GM21825 (cell line): Measurements from ENCODE around the gene CTNNBL1.

Source experiments
- ATAC-seq: cut with Tn5 transposase; IDR thresholded peaks from one replicate; pipeline ENCODE4 v1.9.1; 2021; ENCODE audit warnings: mild to moderate bottlenecking, moderate library complexity; ENCODE audit not compliant: unreplicated experiment

The CTNNBL1 gene

DNA sequence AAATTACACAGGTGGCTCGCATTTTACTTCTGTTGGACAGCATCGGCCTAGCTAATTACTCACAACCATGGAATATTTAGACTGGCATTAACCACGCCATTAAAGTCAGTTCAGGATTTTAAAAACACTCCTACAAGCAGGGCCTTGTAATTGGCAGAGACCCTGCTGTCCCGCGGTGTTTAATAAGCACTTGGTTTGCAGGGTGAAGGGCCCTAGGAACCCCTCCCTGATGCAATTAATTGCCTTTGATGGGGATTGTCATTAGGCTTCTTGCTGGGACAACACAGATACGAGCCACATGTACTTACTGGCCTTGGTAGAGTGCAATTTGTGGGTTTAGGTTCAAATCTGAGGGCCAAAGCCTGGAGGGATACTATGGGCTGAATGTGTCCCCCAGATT, 201.3 kb downstream of the CTNNBL1 start:
- no peak for ATAC-seq

DNA sequence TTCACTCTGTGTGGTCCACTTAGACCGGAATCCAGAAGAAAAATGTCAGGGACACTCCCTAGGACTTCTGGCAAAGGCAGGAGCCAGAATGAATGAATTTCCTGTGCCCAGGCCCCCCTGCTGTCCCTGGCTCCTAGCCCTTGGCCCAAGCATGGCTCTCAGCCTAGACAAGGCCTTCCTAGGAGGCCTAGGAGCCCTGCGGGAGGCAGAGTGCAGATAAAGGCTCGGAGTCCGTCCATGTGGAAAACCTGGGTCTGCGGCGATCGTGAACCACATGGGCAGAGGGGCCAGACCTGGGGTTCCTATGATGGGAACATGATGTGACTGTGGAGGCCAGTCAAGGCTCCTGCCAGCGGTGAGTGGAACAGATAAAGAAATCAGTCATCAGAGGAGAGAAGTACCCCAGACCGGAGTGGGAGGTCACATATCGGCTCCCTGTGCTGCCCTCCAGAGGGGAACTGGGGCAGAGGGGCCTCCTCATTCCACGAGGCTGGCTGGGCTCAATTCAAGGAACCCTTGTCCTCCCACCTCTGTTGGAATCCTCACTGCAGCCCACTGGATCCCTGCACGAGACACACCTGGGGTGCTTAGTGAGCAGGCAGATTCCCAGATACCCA, 203.2 kb downstream of the CTNNBL1 start:
- no peak for ATAC-seq

DNA sequence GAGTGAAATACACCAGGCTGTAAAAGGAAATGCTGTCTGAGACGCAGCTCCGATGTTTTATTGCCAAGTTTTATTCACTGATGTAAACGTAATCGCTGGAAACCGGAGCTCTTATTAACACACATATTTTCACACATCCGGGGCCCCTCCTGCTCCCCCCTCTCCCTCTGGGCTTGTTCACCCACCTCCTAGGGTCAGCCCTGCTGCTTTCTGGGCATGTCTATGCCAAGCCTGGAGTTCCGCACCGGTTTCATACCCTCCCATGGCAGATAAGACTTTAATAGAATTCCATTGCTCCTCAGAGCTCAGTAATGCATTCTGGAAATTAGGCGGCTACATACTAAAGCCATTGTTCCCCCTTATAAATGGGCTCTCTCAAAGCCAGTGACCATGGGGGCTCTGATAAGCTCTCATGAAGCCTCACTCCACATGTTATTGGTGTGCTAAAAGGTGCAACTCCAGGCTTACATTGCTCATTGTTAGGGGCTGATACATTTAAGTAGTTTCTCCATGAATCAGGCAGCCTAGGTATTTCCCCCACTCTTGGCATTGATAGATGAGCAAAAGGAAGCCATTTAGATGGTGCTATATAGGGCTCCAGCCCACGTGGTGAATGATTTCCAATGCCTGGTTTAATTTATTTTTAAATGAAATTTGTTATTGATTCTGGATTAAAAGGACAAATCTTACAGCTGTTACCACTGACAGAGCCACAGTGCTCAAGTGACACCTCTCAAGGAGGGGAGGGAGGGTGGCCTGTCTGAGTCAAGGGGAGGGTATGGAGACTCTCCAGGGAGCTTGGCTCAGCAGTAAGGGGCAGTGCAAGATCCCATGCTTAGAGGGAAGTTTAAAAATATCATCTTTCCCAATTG, 204.6 kb downstream of the CTNNBL1 start:
- ATAC-seq, result no peak

DNA sequence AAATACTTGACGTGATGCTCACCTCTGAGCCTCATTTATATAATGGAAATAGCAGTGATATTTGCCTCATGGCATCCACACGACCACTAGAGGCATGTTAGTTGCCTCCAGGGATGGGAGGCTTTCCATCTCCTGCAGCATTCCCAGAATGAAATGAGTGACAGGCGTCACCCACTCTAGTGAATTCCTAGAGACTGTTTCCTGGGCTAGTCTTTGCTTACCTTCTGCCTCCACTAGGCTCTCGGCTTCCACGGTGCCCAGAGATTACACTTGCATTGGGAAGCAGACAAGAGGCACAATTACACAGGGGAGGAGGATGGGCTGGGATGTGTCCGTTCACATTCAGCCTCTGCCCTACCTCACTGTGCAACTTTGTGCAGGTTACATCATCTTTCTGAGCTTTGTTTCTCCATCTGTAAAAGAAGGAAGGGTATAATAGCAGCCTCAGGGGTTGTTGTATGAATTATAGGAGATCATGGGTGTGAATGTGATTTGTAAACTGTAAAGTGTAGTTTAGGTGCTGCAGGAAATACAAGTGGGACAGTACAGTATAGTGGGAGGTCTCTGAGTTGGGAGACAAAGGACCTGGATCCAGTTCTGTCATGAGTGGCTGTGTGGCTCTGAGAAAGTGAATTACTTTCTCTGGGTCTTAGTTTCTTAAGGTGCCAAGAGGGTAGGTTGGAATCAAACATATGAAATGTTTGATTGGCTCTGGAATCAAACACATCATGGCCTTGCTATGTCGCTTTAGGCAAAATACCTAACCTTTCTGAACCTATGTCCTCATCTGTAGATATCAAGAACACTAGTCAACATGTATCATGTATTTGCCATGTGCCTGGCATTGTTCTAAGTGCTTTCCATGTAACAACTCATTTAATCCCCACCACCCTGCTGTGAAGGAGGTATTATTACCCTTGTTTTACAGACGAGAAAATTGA, 205.5 kb downstream of the CTNNBL1 start:
- ATAC-seq, result no peak

DNA sequence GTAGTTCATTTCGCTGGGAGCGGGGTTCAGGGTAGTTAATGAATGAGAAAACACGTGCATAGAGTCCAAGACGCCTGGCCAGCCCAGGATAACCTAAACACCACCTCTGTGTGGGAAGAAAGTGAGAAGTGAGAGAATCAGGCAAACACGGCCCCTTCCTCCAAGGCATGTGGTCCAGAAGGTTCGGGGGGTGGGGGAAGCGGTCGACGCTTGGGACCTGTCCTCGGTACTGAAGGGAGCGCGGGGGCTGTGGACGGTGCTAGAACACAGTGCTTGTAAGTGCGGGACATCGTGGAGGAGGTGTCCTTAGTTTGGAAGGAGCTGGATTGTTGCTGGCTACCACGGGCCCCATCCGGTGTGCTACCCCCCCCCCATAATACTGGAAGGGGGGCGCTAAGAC, 207.4 kb downstream of the CTNNBL1 start:
- ATAC-seq, result no peak

DNA sequence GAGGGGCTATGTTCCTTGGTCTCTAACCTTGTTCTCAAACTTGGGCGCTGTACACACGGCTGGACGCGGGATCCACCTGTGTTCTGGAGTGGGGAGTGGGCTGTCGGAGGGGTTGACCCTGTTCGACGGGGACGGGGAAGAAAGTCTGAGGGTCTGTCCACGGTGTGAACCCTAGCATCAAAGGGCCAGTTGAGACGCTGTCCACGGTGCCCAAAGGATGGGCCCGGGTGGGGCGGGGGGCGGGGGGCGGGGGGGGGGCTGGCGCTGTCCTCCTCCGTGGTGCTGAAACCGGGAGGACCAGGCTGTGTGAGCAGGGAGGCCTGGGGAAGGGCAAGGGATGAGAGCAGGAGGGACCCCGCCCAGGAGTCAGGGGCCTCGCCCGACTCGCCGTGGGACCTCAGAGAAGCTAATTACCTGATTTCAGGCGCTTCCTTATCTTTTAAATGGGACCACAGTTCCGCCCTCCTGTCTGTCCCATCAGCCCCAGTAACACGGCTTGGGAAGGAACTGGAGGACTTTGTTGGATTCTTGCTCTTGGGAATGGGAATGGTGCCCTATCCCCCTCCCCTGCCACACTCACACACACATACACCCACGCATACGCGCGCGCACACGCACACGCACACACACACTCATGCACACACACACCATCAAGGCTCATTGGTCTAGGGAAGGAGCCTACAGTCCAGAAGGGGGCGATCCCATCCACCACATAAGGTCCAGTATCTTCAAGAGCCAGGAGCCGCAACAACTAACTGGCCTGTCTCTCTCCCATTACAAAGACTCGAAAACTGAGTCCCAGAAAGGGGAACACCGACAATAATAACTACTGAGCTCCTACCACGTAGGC, 208.0 kb downstream of the CTNNBL1 start:
- no peak for ATAC-seq

DNA sequence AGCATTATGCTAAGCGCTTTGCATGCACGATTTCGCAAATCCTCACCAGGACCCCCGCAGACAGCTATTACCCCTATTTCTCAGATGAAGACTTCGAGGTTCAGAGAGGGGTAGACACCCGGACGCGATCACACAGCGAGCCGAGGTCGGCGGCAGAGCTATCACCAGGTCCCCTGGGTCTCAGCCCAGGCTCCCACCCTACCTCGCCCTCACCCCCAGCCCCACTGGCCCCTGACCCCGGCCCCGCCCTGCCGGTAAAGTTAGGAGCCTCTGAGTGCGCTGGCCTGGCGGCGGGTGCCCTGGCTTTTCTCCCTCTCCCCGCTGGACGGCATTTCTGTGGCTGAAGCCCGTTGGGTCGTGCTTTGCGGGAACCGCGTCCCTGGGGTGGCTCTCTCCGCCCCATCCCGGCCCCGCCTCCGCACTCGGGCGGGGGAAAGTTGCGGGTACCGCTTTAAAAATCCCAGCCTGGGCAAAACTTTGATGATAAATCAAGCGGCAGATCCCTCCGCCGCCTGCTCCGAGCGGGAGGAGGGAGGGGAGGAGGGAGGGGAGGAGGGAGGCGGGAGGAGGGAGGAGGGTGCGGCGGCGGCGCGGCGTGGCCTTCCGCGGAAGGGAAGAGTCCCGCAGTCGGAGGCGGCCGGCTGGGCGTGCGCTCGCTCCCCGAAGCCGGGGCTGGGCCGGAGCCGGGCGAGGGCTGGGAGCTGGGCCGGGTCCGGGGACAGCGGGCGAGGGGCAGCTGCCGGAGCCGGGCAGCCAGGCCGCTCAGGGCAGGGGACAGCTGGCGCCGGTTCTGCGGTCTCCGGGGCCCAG, 208.9 kb downstream of the CTNNBL1 start, which contains the start of gene VSTM2L:
TSS of gene VSTM2L (plus strand) at position 624 of the 810 bp plus-strand sequence. CDS start 224 bp downstream, outside the sequence.
- no peak for ATAC-seq

DNA sequence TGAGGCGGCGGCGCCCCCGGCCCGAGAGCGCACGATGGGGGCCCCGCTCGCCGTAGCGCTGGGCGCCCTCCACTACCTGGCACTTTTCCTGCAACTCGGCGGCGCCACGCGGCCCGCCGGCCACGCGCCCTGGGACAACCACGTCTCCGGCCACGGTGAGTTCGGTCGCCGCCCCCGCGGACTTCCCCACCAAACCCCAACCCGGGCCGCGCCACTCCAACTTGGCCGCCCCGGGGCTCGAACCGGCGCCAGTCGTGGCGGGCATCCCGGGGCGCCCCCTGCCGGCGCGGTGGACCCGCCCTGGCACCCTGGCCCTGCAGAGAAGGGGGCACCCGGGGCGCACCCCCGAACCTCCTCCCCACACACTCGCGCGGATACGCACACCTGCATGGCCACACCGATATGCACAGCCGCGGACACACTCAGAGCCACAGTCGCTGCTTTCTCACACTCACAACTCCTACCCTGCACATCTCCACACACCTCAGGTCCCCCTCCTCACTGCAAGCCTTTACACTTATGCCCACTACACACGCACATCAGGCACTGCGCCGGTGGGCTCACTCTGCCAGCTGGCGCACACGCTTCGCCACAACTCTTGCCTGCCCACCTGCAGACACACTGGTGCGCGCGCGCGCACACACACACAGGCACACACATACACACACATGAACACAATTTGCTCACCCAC, 209.6 kb downstream of the CTNNBL1 start:
- no peak for ATAC-seq

DNA sequence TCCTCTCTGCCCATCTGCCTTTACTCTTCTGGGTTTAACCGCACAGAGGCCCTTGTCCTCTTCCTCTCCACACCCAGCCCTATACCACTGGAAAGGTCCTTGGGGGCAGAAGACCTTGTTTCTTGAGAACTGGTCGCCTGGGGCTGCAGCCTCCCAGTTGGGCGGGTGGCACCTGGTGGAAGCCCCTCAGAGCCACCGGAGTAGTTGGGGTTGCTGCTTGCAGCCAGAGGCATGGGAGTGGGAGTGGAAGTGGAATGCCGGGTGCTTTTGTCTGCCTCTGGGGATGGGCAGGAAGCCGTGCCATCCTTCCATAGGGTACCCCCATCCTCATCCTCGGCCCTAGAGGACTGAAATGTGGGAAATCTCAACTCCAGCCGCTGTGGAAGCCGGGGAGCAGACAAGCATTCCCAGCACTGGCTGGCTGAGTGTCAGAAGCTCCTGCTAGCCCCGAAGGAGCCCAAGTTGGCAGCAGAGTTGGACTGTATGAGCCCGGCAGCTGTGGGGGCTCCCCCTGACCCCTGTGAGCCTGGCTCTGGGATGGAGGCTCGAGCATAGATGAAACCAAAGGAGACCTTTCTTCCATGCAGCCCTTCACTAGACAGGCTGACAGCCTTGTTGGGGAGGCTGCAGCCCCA, 210.3 kb downstream of the CTNNBL1 start:
- no peak for ATAC-seq

DNA sequence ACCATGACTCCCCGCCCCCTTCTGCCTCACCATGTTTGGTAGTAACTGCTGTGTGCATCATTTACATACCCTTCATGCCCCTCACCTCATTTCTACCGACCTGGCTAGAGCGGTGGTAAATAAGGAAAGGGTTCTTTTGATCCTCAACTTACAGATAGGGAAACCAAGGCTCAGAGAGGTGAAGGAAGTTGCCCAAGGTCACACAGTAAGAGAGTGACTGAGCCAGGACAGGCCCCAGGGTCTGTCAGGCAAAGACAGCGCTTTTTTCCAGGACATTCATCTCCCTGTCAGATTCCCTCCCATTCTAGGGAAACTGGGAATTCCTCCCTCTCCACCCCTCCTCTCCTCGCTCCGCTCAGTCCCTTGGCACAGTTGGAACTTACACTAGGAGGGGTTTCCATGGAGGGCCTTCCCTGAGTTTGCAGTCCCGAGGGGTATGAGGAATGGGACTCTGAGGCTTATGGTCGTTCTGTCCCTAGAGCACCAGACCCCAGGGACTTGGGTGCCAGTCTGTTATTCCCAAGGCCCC, 211.1 kb downstream of the CTNNBL1 start:
- no peak for ATAC-seq

DNA sequence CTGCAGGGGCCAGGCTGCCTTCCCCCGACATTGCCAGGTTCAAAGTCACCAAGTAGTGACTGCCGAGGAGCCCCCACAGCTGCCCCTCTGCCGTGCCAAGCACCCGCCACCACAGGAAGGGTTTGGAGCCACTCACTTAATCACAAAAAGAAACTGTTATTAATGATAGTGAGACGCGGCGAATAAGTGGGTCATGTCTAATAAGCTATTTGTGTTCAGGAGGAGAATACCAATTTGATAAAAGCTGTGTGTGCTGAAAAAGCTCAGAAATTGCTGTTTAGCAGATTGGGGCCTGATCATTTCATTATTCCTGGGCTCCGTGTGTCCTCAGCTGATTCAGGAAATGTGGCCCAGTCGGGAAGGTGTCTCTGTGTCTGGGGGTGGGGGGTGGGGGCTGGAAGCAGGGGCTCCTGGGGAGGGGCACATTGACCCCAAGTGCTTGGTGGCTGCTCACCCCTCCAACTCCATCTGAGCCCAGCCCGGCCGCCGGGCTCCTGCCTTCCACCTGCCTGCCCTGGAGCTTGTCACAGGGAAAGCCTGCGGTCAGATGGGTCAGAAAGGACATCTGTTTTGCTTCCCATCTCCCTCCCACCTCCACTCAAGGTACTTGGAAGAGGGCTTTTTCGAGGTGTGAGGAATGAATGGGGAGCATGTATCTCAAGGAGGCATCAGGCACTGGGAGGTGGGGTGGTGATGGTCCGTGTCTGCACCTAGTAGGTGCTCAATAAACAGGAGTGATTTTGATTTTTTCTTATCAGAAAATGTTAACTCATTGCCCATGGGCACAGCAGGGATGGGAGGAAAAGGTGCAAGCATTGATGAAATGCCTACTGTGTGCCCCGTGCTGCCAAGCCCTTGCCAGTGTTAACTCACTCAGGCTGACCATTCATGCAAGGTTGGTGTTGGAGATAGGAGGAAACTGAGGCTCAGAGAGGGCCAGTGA, 212.1 kb downstream of the CTNNBL1 start:
- no peak for ATAC-seq

DNA sequence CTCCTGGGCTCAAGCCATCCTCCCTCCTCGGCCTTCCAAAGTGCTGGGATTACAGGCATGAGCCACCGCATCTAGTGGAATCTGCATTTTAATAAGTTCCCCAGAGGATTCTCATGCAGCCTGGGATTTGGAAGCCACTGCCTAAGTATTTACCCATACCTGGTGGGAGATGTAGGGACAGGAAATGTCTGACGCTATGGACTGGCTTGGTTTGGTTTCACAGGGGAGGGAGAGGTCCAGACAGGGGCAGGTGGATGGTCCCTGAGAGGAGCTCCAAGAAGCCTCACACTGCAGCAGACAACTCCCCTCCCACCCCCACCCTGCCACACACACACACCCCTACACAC, 213.5 kb downstream of the CTNNBL1 start:
- ATAC-seq, result no peak

DNA sequence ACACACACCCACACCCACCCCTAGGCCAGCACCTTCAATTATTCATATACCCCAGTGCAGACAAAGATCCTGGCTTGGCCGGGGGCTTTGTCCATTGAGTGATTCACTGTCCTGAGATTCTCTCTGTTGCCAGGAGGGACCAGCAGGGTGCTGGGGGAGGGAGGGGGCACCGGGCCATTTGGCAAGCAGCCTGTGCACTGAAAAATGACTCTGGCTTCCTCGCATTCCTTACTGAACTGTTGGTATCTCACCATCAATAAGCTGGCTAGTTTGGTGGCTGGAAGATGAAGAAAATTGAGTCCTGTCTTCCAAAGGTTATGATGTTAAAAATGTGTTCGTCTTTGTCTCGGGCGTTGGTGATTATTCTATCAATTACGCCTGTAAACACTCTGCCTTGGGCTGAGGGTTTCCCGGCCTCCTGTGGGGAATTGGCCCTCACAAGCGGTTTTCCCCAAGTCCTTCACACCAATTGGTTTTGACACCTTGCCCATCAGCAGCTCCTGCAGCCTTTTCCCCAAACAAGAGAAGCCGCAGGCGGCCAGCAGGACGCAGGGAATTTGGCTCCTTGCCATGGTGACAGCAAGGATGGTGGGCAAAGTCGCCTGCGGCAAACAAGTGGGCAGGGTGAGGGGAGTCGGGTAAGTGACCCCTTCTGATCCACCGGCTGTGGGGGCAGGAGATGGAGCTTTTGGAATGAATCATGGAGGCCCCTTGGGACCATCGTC, 214.0 kb downstream of the CTNNBL1 start:
- no peak for ATAC-seq

DNA sequence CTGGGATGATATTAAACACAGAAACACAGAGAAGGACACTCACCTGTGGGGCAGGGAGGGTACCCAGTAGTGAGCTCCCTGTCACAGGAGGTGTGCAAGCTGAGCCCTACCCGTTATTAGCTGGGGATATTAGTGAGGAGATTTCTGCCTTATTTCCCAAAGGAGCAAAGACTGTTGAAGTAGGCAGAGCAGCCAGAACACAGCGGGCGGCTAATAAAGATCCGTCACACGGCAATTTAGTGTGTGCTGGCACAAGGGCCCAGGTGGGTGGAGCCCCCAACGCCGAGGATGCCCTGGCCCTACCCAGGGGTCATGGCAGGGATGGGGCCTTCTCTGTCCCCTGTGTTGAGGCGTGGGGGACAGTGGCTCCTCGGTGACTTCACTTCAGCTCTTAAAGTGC, 217.4 kb downstream of the CTNNBL1 start:
- no peak for ATAC-seq

DNA sequence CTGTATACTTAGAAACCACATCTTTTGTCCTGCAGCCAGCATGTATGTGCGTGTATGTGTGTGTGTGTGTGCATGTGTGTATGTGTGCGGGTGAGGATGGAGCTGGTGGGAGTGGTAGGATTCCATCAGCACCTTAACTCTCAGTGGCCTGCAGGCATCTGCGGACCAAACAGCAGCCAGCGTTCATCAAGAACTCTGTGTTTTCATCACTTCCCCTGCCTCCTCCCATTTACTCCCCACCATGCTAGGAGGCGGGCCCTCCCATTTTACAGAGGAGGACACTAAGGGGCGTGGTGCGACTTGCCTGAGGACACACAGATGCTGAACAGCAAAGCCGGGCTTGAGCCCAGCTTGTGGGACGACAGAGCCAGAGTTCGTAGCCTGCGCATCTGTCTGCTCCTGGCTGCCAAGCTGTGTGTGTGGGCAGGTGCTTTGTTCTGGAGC, 218.0 kb downstream of the CTNNBL1 start:
- ATAC-seq, result no peak

DNA sequence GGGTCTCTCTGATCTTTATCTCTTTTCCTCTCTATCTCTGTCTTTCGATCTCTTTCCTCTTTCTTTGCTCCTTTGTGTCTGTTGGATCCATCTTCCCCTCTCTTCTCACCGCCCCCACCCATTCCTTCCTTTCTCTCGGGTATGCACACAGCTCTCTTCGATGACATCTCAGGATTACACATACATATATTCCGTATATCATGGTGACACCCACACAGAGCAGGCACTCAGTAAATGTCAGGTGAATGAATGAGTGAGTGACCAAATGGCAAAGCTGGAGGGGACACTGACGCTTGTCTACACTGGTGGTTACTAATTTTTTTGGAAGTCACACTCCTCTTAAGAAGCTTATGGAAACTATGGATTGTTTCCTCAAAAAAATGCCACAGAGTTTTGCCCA, 219.0 kb downstream of the CTNNBL1 start:
- ATAC-seq, result no peak
